ENCODE data around the gene TERF2IP.

Gene TERF2IP

DNA sequence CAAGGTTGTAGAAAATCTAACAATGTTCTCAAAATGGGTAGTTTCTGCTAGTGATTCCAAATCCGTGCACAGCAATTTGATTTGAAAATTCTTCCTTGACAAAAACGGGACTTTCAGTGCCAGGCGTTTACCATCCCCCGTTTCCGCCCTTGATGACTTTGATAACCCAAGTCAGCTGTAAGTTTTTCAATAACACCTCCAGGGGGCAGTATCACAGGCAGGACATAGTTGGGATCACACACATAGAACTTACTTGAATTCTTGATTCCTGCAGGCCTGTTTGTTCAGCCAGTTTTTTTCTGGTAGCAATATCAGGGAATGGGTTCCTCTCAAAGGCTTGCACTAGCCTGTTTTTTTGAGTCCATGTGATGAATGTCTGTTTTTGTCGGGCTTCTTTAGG, 48.1 kb downstream of the TERF2IP start:
- CTCF ChIA-PET, result interaction anchor here (0.9 to 1.8 kb wide), 2 partner anchors 12 to 84 kb away, joined by 3 to 6 read pairs; no protein-coding TSS in a partner anchor
- Histone ChIP-seq H3K4me3 (ENCODE audit: low read depth, low read length) (no peak overlapping the region), H3K27ac (ENCODE audit: extremely low read depth, low read depth, low read length) (no peak overlapping the region), H3K36me3 (ENCODE audit: control insufficient read depth in 2 of 2, insufficient read depth in 1 of 2, low read length in 2 of 2) (no peaks in the 10 kb centered on the region), H3K9me3 (ENCODE audit: control insufficient read depth, insufficient read depth, low read depth, low read length) (no peaks in the 10 kb centered on the region), H3K4me1 (ENCODE audit: control insufficient read depth, insufficient read depth, low read length) (no peaks in the 10 kb centered on the region)
- TF ChIP-seq FEZF1 (tag by site-specific recombination; IDR thresholded peaks at IDR 0.05) (no peak), ZNF132 (tag by site-specific recombination; IDR thresholded peaks at IDR 0.05; ENCODE audit: borderline replicate concordance) (no peak), ZNF221 (tag by site-specific recombination; IDR thresholded peaks at IDR 0.05; ENCODE audit: borderline replicate concordance) (no peak), ZNF501 (tag by site-specific recombination; IDR thresholded peaks at IDR 0.05) (no peak), GFI1B (tag by site-specific recombination; IDR thresholded peaks at IDR 0.05) (no peak), ZBTB10 (tag by site-specific recombination; IDR thresholded peaks at IDR 0.05) (no peak), ZSCAN4 (tag by site-specific recombination; IDR thresholded peaks at IDR 0.05) (no peak), ZNF16 (tag by site-specific recombination; IDR thresholded peaks at IDR 0.05; ENCODE audit: low read depth) (no peak), ZIC2 (tag by site-specific recombination; IDR thresholded peaks at IDR 0.05) (no peak), KLF1 (tag by site-specific recombination; IDR thresholded peaks at IDR 0.05) (no peak), ZNF174 (tag by site-specific recombination; IDR thresholded peaks at IDR 0.05) (no peak)
- TF ChIP-seq, protein P1, sequence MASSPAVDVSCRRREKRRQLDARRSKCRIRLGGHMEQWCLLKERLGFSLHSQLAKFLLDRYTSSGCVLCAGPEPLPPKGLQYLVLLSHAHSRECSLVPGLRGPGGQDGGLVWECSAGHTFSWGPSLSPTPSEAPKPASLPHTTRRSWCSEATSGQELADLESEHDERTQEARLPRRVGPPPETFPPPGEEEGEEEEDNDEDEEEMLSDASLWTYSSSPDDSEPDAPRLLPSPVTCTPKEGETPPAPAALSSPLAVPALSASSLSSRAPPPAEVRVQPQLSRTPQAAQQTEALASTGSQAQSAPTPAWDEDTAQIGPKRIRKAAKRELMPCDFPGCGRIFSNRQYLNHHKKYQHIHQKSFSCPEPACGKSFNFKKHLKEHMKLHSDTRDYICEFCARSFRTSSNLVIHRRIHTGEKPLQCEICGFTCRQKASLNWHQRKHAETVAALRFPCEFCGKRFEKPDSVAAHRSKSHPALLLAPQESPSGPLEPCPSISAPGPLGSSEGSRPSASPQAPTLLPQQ (tag by site-specific recombination; IDR thresholded peaks at IDR 0.05), result no peak
- POLR2A ChIA-PET, result no interaction called here

DNA sequence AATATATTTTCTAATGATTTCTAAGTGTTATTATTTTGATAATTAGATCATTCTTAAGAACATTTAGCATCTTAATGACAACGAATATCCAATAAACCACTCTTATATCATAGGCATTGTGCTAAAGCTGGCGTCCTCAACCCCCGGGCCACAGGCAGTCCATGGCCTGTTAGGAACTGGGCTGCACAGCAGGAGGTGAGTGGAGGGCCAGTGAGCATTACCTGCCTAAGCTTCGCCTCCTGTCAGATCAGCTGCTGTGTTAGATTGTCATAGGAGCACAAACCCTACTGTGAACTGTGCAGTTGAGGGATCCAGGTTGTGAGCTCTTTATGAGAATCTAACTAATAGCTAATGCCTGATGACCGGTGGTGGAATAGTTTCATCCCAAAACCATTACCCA, 50.0 kb downstream of the TERF2IP start:
- Histone ChIP-seq H3K36me3 (ENCODE audit: control insufficient read depth in 2 of 2, insufficient read depth in 1 of 2, low read length in 2 of 2) (no peaks in the 10 kb centered on the region), H3K4me3 (ENCODE audit: low read depth, low read length) (no peak overlapping the region), H3K9me3 (ENCODE audit: control insufficient read depth, insufficient read depth, low read depth, low read length) (no peaks in the 10 kb centered on the region), H3K4me1 (ENCODE audit: control insufficient read depth, insufficient read depth, low read length) (no peaks in the 10 kb centered on the region), H3K27ac (ENCODE audit: extremely low read depth, low read depth, low read length) (no peak overlapping the region)
- ChIA-PET CTCF (interaction anchor here (0.5 kb wide), 1 partner anchor 105 kb away, joined by 3 read pairs; no protein-coding TSS in a partner anchor), POLR2A (no interaction called here)
- TF ChIP-seq YY1 (tag by site-specific recombination; IDR thresholded peaks at IDR 0.05) (no peak), ZNF621 (tag by site-specific recombination; IDR thresholded peaks at IDR 0.05) (no peak), PRDM6 (tag by site-specific recombination; IDR thresholded peaks at IDR 0.05) (no peak)

DNA sequence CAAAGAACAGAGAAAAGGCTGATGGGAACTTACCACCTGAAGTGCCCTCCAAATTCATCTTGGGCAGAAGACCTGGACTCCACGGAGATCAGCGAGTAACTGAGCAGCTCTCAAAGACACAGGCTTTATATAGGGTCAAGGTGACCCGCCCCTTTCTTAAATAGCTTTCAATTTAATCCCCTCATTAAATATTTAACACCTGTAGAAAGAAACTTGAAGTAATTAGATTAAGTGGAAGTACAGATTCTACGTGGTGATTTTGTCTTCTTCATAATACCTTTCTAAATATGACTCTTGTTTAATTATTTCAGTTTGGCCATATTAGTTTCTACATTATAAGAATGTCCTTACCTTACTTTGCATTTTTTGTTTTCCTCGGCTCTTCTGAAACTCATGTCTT, 53.8 kb downstream of the TERF2IP start, which contains the start of gene DUXB:
Gene DUXB (minus strand): TSS at position 101 of the 400 bp plus-strand sequence. CDS start 43 bp downstream, at position 58.
- ChIA-PET POLR2A (no interaction called here), CTCF (no interaction called here)
- Histone ChIP-seq H3K36me3 (ENCODE audit: control insufficient read depth in 2 of 2, insufficient read depth in 1 of 2, low read length in 2 of 2) (no peaks in the 10 kb centered on the region), H3K4me3 (ENCODE audit: low read depth, low read length) (no peak within 1 kb of the TSS), H3K4me1 (ENCODE audit: control insufficient read depth, insufficient read depth, low read length) (no peaks in the 10 kb centered on the region), H3K27ac (ENCODE audit: extremely low read depth, low read depth, low read length) (no peak within 1 kb of the TSS), H3K9me3 (ENCODE audit: control insufficient read depth, insufficient read depth, low read depth, low read length) (no peaks in the 10 kb centered on the region)
- no peak for TF ChIP-seq ZNF558 (tag by site-specific recombination; IDR thresholded peaks at IDR 0.05)
- no peak for TF ChIP-seq ZSCAN16 (tag by site-specific recombination; IDR thresholded peaks at IDR 0.05)
- TF ChIP-seq, protein P2, sequence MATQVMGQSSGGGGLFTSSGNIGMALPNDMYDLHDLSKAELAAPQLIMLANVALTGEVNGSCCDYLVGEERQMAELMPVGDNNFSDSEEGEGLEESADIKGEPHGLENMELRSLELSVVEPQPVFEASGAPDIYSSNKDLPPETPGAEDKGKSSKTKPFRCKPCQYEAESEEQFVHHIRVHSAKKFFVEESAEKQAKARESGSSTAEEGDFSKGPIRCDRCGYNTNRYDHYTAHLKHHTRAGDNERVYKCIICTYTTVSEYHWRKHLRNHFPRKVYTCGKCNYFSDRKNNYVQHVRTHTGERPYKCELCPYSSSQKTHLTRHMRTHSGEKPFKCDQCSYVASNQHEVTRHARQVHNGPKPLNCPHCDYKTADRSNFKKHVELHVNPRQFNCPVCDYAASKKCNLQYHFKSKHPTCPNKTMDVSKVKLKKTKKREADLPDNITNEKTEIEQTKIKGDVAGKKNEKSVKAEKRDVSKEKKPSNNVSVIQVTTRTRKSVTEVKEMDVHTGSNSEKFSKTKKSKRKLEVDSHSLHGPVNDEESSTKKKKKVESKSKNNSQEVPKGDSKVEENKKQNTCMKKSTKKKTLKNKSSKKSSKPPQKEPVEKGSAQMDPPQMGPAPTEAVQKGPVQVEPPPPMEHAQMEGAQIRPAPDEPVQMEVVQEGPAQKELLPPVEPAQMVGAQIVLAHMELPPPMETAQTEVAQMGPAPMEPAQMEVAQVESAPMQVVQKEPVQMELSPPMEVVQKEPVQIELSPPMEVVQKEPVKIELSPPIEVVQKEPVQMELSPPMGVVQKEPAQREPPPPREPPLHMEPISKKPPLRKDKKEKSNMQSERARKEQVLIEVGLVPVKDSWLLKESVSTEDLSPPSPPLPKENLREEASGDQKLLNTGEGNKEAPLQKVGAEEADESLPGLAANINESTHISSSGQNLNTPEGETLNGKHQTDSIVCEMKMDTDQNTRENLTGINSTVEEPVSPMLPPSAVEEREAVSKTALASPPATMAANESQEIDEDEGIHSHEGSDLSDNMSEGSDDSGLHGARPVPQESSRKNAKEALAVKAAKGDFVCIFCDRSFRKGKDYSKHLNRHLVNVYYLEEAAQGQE (tag by site-specific recombination; IDR thresholded peaks at IDR 0.05), result no peak
- TF ChIP-seq PATZ1 (tag by site-specific recombination; IDR thresholded peaks at IDR 0.05), result no peak
- no peak for TF ChIP-seq ZSCAN30 (tag by site-specific recombination; IDR thresholded peaks at IDR 0.05)

Data from HEK293 (cell line).